ENCODE data around the gene CCDC63.
"Not testable (repeated sequence)": the region's sequence is repeated elsewhere in the genome, so short reads cannot be mapped to it uniquely, and the experiment has no call there.

CCDC63 gene

DNA sequence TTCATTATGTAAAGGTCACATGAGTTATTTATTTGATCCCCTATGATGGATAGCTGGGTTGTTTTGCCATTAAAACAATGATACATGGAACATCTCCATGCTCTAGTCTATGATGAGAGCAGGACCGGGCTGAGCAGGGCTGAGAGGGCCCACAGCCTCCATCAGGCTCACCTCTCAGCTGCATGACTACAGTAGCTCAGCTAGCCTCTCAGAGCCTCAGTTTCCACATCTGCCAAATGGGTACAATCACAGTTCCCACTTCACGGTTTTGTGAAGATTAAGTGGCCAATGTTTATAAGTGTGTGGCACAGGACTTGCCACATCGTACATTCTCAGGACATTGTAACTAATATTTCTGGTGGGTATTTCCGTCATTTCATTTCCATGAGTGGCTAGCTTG is 93.5 kb downstream of the CCDC63 start:
- DNase-seq (ENCODE audit: low read depth), result no peak
- no peak overlapping the region for H3K4me3 ChIP-seq (ENCODE audit: low read length)
- TF ChIP-seq CTCF (conservative IDR thresholded peaks at IDR 0.05; ENCODE audit: low read length), result no peak

DNA sequence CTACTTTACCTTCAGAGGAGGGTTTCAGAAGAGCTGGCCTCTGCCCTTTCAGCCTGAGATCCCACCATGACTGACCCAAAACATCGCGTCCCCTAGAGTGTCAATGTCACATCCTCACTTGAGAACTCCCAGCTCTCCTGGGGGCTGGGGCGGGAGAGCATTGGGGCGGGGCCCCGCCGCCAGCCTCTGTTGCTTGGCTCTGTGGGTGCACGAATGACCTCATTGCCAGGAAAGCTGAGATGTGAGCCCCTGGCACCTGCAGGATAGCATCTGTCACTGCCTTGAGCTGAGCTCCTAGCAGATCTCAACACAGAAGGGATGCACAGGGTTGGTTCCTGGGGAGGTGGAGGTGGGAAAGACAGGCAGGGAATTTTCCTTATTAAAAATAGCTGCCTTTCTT is 94.1 kb downstream of the CCDC63 start:
- TF ChIP-seq CTCF (conservative IDR thresholded peaks at IDR 0.05; ENCODE audit: low read length), result no peak
- DNase-seq (ENCODE audit: low read depth), result no peak
- H3K4me3 ChIP-seq (ENCODE audit: low read length), result no peak overlapping the region

DNA sequence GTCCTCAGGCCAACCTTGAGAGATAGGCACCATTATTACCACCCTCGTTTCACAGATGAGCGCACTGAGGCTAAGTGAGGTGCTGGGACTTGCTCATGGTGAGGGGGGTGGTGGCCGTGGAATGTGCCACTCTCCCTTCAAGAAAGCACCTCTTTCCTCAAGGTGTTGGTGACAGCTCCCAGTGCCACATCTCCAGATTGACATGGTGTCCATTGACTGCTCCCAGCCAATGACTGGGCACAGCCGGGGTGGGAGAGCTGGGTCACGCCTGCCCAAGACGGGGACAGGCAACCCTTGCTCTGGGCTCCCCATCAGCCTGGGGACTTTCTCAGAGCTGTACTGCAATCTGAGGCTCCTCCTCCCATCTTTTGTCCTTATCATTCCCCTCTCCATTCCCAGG is 94.6 kb downstream of the CCDC63 start:
- H3K4me3 ChIP-seq (ENCODE audit: low read length), result no peak overlapping the region
- no peak for TF ChIP-seq CTCF (conservative IDR thresholded peaks at IDR 0.05; ENCODE audit: low read length)
- no peak for DNase-seq (ENCODE audit: low read depth)

DNA sequence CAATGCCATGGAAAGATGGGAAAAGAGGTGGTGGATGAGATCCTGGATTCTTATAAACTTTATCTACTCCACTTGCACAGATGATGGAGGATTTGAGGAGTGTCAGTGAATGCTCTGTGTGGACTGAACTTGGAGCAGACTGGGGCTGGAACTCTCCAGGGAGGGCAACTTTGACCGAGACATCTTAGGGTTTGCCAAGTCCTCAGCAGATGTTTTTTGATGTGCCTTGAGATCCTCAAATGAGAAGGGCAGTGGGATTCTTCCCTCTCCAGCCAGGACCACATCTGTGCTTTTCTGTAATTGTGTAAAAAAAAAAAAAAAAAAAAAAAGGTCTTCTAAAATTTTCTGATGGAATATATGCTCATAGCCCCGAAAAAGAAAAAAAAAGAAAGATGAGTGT is 96.6 kb downstream of the CCDC63 start:
- DNase-seq (ENCODE audit: low read depth), result no peak
- no peak overlapping the region for H3K4me3 ChIP-seq (ENCODE audit: low read length)
- TF ChIP-seq CTCF (conservative IDR thresholded peaks at IDR 0.05; ENCODE audit: low read length), result no peak

GRCh38 chr12:110948041-110948440 is 101.3 kb downstream of the CCDC63 start:
- no peak for DNase-seq (ENCODE audit: low read depth)
- TF ChIP-seq CTCF (conservative IDR thresholded peaks at IDR 0.05; ENCODE audit: low read length), result no peak

GRCh38 chr12:110950466-110950865 is 103.7 kb downstream of the CCDC63 start:
- H3K4me3 ChIP-seq (ENCODE audit: low read length); DNase-seq (ENCODE audit: low read depth): not testable (repeated sequence)

More at GRCh38 chr12:110948041-110948440, 101.3 kb downstream of the CCDC63 start:
- H3K4me3 ChIP-seq (ENCODE audit: low read length), result no peak overlapping the region

DNA sequence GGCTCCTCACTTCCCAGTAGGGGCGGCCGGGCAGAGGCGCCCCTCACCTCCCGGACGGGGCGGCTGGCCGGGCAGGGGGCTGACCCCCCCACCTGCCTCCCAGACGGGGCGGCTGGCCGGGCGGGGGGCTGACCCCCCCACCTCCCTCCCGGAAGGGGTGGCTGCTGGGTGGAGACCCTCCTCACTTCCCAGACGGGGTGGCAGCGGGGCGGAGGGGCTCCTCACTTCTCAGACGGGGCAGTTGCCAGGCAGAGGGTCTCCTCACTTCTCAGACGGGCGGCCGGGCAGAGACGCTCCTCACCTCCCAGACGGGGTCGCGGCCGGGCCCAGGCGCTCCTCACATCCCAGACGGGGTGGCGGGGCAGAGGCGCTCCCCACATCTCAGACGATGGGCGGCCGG is 104.1 kb downstream of the CCDC63 start:
- not testable (repeated sequence) for DNase-seq (ENCODE audit: low read depth); H3K4me3 ChIP-seq (ENCODE audit: low read length)
